ENCODE data around the gene FBXL17. TPM values are rescaled to one million over a fixed set of nuclear protein-coding genes. Genes with fewer than 3 reads are reported as not detected.

The FBXL17 gene
- total RNA-seq, 1 experiment from 2014 or later = 5.3 TPM

DNA sequence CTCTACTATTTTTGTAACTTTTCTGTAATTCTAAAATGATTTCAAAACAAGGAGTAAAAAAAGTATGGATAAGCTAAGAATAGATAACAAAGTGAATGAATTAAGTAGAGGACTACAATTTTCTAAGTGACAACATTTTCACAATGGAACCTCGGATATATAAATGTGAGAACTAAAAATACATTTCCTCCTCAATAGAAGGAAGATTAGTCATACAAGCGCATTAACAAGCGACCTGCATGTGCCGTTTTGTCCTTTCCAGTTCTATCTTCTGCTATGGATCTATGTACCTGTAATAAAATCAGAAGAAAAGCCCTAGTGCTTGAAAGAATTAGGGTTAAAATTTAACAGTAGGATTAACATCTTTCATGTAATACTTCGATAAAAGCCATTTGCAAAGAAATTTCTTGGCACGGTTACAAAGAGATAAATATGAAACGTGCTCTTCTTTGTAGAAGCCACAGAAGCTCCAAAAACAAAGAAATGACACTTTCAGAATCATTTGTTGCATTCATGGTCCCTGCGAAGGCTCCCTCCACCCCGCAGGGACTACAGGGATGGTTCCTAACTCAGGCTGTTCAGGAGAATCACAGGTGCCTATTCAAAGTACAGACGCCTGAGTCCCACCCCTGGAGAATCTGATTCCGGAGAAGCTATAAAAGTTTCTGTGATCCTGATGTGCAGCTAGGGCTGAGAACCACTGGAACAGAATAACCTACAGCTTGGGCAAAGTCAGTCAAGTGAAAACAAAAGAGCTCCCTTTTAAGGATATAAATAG is 494.5 kb downstream of the FBXL17 start:
- no peaks in the 10 kb centered on the region for H3K23me2 ChIP-seq (ENCODE audit: insufficient read length, low read depth, low read length, poor library complexity, severe bottlenecking)
- H2BK12ac ChIP-seq (ENCODE audit: insufficient read length, low read depth, low read length) = no peak overlapping the region
- H4K91ac ChIP-seq (ENCODE audit: insufficient read length, low read depth, low read length) = no peak overlapping the region
- TF ChIP-seq, protein P1, sequence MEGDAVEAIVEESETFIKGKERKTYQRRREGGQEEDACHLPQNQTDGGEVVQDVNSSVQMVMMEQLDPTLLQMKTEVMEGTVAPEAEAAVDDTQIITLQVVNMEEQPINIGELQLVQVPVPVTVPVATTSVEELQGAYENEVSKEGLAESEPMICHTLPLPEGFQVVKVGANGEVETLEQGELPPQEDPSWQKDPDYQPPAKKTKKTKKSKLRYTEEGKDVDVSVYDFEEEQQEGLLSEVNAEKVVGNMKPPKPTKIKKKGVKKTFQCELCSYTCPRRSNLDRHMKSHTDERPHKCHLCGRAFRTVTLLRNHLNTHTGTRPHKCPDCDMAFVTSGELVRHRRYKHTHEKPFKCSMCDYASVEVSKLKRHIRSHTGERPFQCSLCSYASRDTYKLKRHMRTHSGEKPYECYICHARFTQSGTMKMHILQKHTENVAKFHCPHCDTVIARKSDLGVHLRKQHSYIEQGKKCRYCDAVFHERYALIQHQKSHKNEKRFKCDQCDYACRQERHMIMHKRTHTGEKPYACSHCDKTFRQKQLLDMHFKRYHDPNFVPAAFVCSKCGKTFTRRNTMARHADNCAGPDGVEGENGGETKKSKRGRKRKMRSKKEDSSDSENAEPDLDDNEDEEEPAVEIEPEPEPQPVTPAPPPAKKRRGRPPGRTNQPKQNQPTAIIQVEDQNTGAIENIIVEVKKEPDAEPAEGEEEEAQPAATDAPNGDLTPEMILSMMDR (conservative IDR thresholded peaks at IDR 0.05) = no peak
- Mint-ChIP-seq H3K9me3 (no peaks in the 10 kb centered on the region), H3K4me1 (peaks cover 11 to 20% of the 10 kb centered on the region in 2 experiments), H3K4me3 (no peak overlapping the region), H3K27me3 (ENCODE audit: low read depth) (no peaks in the 10 kb centered on the region), H3K27ac (no peak overlapping the region), H3K36me3 (ENCODE audit: insufficient read depth in 1 of 3, low read depth in 3 of 3) (no peaks in the 10 kb centered on the region)
- H4K8ac ChIP-seq (replicated peaks; ENCODE audit: insufficient read length, low read depth, low read length) = no peak overlapping the region
- H2AFZ ChIP-seq (ENCODE audit: low read length) = no peak overlapping the region
- H2BK20ac ChIP-seq (ENCODE audit: low read depth, low read length, poor library complexity, severe bottlenecking) = no peak overlapping the region
- no peak overlapping the region for H4K5ac ChIP-seq (ENCODE audit: insufficient read length, low read depth, low read length)
- H3K56ac ChIP-seq (ENCODE audit: insufficient read length, low read depth, low read length) = no peak overlapping the region
- H2AK5ac ChIP-seq (ENCODE audit: insufficient read length, low read length) = no peak overlapping the region
- DNase-seq = no peak
- no peaks in the 10 kb centered on the region for H3K27me3 ChIP-seq (ENCODE audit: insufficient read depth, low read length)
- no peaks in the 10 kb centered on the region for H3K79me2 ChIP-seq (ENCODE audit: insufficient read depth, low read length)
- no peak overlapping the region for H2BK120ac ChIP-seq (ENCODE audit: low read depth, low read length, poor library complexity, severe bottlenecking)
- no peak overlapping the region for H3K4ac ChIP-seq (ENCODE audit: low read depth, low read length)
- no peak overlapping the region for H3K4me2 ChIP-seq (ENCODE audit: insufficient read depth, insufficient read length, low read length)
- H4K20me1 ChIP-seq (ENCODE audit: control insufficient read depth, insufficient read depth, insufficient read length) = no peaks in the 10 kb centered on the region
- no peak overlapping the region for H3K23ac ChIP-seq (ENCODE audit: insufficient read length, low read depth, low read length)
- no peak overlapping the region for H3K18ac ChIP-seq (ENCODE audit: insufficient read length, low read depth, low read length)
- H3K9me3 ChIP-seq (ENCODE audit: control insufficient read depth, low read depth, low read length) = no peaks in the 10 kb centered on the region
- H3K27ac ChIP-seq (ENCODE audit: insufficient read length, low read depth, low read length) = no peak overlapping the region
- no CpG with 5 or more reads among the region's 11 CpGs for WGBS (ENCODE audit: extremely low coverage, insufficient read length, low lambda C conversion rate)
- H3K79me1 ChIP-seq (ENCODE audit: insufficient read depth, low read depth, low read length, poor library complexity, severe bottlenecking) = no peaks in the 10 kb centered on the region
- no peaks in the 10 kb centered on the region for H3K4me1 ChIP-seq (ENCODE audit: insufficient read depth, low read length)
- no peak overlapping the region for H2BK5ac ChIP-seq (ENCODE audit: insufficient read length, low read length)
- H2BK15ac ChIP-seq (ENCODE audit: low read depth, low read length) = no peak overlapping the region
- no peak overlapping the region for H3T11ph ChIP-seq (ENCODE audit: low read length)
- H3K9ac ChIP-seq (ENCODE audit: extremely low read depth, insufficient read length, low read length) = no peak overlapping the region
- no peak overlapping the region for H3K14ac ChIP-seq (ENCODE audit: insufficient read depth, low read length)
